Stimulated activated CD8-positive, alpha-beta memory T cell treated with anti-CD3 and anti-CD28 coated beads, Interleukin-15, amount 100 ng/mL, for 1 hour (primary cell): ENCODE measurements around the gene SPACA7.

ENCODE experiments used
- DNase-seq: peaks from one replicate; pipeline ENCODE4 v3.0.0-alpha.2; 2020; ENCODE audit warnings: low read depth

The SPACA7 gene, protein sequence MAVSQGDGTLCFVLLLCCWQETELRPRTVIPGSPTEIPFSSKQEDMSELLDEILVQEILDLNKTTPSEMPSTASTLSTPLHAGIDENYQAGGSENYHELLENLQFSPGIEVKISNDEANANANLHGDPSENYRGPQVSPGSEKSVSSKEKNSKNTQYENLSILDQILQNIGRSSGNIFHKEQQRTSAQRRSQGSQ

GRCh38 chr13:112376050-112376681 lies at the start of gene SPACA7:
Gene SPACA7, plus strand, starts transcription at chr13:112376355. Its CDS starts 31 bp downstream, at chr13:112376386.
- DNase-seq: no peak

- DNase-seq: no peak
Measured at GRCh38 chr13:112326821-112327370, 49.3 kb upstream of the SPACA7 start.

- no peak for DNase-seq
Measured at GRCh38 chr13:112328936-112329335, 47.2 kb upstream of the SPACA7 start.

- DNase-seq: no peak
Measured at GRCh38 chr13:112329376-112329775, 46.8 kb upstream of the SPACA7 start.

- no peak for DNase-seq
Measured at GRCh38 chr13:112330066-112330465, 46.1 kb upstream of the SPACA7 start.

DNA sequence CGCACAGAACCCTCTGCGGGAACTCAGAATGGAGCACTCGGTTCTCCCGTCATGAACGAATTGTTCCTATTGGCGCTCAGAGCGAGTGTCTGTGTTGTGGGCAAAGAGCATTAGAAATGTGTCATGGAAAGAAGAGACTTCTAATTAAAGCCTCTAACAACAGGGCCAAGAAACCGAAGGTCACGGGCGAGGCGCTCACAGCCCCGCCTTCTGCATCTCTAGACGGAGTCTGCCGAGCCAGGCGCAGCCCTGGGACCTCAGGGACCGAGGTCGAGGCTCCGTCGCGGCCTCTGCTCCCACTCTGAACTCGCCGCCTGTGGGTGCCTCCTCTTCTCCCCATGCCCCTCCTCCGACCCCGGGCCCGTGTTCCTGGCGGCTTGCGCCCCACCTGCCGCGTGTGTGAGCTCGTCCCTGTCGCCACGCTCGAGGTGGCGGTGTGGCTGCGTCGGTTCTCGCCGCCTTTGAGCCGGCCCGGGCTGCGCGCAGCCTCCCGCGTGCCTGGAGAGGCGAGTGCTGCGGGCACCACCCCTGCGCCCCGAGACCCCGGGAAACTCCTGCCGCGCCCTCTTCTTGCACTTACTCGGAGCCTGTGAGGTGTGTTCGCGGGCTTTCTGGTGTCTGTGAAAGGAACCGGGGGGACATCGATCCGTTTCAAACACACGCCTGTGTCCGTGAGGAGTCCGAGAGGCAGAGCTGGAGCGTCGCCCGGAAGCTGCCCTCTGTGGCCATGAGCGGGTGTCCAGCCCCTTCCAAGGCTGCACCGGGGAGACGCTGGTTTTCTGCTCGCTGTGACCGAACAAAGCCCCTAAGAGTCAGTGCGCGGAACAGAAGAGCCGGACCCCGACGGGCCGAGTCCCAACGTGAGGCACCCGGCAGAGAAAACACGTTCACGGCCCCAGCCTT lies 45.4 kb upstream of the SPACA7 start:
- DNase-seq: no peak

DNA sequence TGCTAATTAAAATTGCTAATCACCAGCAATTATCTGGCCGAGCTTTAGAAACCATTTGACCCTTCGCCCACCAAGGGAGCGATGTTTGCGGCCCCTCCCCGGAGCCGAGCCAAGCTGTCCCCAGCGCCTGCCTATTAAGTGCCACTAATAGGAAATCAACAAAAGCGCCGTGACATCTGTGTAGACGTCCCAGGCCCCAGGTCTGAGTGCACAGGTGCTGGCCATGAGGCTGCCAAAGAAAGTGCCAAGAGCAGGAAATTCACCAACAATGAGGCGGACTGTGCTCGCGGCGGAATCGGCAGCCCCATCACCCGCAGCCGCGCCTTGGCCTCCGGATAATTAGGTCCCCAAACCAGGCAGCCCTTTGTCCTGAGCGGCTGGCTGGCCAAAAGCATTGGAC lies 44.5 kb upstream of the SPACA7 start:
- DNase-seq: no peak

DNA sequence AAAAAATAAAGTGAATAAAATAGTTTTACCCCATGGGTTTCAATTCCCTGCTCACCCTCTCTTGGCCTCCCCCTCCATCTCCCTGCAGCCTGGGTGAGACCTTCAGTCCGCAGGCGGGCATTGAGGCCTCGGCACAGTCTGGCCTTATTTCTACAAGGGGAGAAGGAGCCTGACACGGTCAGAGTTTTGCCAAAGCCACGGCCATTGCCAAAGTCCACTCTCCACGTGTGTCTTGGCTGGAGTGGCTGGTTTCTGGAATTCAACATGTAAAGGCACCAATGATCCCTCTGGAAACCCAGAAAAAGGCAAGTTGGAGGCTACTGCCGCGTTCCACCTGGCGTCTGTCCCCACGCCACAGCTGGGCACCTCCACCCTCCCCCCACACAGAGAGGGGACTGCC lies 43.4 kb upstream of the SPACA7 start:
- DNase-seq: no peak

- DNase-seq: no peak
Measured at GRCh38 chr13:112333756-112334543, 42.2 kb upstream of the SPACA7 start.

GRCh38 chr13:112335135-112335534 lies 41.0 kb upstream of the SPACA7 start:
- no peak for DNase-seq

DNA sequence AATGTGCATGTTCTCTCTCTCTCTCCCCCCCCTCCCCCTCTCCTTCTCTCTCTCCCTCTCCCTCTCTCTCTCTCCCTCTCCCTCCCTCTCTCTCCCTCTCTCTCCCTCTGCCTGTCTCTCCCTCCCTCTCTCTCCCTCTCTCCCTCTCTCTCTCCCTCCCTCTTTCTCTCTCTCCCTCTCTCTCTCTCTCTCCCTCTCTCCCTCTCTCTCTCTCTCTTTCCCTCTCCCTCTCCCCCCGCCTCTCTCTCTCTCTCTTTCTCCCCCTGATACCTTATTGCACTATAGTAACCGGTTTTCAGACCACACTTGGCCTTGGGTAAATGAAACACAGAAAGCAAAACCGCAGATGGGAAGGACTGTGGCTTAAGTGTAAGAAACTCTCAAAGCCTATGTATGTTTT lies 34.7 kb upstream of the SPACA7 start:
- DNase-seq: no peak

- no peak for DNase-seq
Measured at GRCh38 chr13:112341976-112342735, 34.0 kb upstream of the SPACA7 start.

GRCh38 chr13:112342841-112343361 lies 33.3 kb upstream of the SPACA7 start:
- no peak for DNase-seq

- DNase-seq: no peak
Measured at GRCh38 chr13:112343591-112343990, 32.6 kb upstream of the SPACA7 start.

DNA sequence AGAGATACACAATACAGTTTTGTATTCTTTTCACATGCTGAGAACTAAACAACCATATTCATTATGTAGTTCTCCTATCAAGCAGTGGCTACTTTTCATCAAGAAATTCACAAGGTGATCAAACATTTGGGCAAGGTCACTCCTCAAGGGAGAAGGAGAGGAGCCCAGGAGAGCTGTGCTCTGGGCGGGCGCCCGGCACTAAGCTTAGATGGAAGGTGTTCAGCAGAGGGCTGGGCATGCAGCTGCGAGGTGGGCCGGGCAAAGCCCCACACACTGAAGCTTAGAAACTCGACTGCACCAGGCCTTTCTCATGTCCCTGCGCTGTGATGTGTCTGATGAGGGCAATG lies 30.4 kb upstream of the SPACA7 start:
- DNase-seq: no peak

DNA sequence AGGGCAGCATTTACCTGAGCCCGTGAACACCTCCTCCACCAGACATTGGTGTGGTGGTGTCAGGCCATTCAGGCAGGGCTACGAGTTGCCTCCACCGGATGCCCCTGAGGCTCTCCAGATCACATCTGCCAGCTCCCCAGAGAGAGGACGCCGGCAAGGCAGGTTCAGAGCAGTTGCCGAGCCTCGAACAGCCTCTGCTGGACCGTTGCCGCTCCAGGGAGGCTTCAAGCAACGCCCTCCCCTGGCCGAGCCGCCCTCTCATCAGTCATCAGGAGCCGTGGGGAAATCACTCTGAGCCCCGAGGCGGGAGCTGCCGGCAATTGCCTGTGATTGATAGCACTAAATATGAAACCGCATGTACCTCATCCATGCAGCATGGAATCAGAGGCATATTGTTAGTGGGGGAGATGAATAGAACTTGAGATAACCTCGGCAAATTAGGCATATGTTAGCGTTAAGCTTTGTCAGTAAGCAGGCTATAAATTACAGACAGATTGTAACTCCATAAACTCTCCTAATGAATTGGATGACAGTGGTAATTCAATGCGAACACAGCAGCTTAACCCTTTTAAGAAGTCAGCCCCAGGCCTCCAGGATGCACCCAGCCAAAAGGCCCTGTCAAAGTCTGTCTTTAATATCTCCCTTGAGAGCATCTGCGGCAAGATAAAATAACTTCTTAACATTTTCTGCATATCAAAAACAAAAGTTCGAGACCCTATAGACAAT lies 29.8 kb upstream of the SPACA7 start:
- DNase-seq: no peak

- no peak for DNase-seq
Measured at GRCh38 chr13:112346899-112347229, 29.3 kb upstream of the SPACA7 start.

DNA sequence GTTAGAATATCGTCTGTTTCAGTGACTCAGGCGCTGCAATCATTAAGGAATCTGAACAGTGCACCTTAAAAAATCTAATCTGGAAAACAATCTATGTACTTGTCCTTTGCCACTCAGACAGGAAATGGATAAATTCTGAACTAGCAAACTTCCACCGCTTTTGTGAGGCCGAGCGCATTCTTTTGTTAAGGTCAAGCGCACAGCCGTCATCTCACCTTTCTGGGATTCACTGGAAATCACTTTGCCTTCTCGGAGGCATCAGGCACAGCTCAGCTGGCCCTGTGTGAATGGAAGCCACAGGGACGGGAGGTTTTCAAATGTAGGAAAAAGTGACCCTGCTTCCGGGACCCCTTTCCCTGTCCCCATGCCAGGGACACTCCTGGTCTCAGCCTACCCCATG lies 28.2 kb upstream of the SPACA7 start:
- DNase-seq: no peak

DNA sequence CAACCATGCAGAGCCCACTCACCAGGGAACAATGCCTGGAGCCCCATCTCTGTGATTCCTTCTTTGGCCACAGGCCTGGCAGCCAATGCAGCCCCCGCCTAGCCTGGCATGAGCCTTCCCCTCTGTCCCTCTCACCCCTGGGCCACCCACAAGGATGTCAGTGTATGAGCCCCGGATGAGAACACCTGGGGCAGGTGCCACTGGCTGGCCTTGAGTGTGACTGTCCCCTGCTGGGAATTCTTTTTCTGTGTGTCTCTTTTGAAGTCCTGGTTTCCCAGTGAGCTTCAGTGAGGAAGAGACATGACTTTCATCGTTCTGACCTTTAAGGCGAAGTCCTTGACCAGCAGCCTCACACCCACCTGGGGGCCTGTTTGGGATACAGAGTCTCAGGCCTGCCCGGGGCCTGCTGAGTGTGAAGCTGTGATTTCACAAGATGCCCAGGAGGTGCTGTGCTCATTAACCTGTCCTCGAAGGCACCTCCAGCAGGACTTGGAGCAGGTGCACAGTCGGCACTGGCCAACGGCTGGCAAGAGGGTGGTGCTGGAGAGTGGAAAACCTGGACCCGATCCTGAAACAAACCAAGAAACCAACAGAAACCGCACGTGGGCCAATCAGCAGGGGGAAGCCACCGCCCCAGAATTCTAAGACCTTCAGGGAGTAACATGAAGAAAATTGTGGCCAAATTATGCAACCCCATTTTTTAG lies 27.4 kb upstream of the SPACA7 start:
- DNase-seq: no peak

- no peak for DNase-seq
Measured at GRCh38 chr13:112349681-112350080, 26.5 kb upstream of the SPACA7 start.
